Prostate gland (tissue), 2 donors: ENCODE data around the gene CHST11. TPM values are rescaled to one million over a fixed set of nuclear protein-coding genes. Genes with fewer than 3 reads are reported as not detected.

Experiments
- DNase-seq: peaks from one replicate; pipeline ENCODE4 v3.0.0-alpha.2; 2019; ENCODE audit warnings: low spot score
- H3K27ac ChIP-seq, 2 donors: fragments of 200-600 bp; sonication (generic); 2 replicates each; pipeline ENCODE4 v1.5.1; 2017 to 2019
- H3K27me3 ChIP-seq: fragments of 200-600 bp; sonication (generic); replicated peaks from 2 replicates; pipeline ENCODE4 v1.5.1; 2019; ENCODE audit not compliant: insufficient read depth
- H3K36me3 ChIP-seq, 2 donors: fragments of 200-600 bp; sonication (generic); 1 replicate in 1 of 2; 2 replicates in 1 of 2; pipeline versions ENCODE4 v1.5.1 to v1.8.1; 2017 to 2019
- H3K4me1 ChIP-seq: fragments of 200-600 bp; sonication (generic); replicated peaks from 2 replicates; pipeline ENCODE4 v1.5.1; 2019
- H3K4me3 ChIP-seq, 2 donors: fragments of 200-600 bp; sonication (generic); 2 replicates each; pipeline ENCODE4 v1.5.1; 2017 to 2019
- H3K9me3 ChIP-seq: fragments of 200-600 bp; sonication (generic); 2 replicates; pipeline ENCODE4 v1.5.1; 2017
- POLR2A ChIP-seq: fragments of 450-650 bp; IDR thresholded peaks from one replicate; pipeline ENCODE4 v1.6.1; 2016; ENCODE audit warnings: antibody characterized with exemption, mild to moderate bottlenecking
- POLR2AphosphoS5 ChIP-seq: sonication (generic); formaldehyde crosslinking; IDR thresholded peaks from one replicate; pipeline ENCODE4 v1.6.1; 2017; ENCODE audit warnings: antibody characterized with exemption
- WGBS: methylation state at CpG from one replicate; pipeline ENCODE4 v1.1.5; 2018; 5-methylcytosine and 5-hydroxymethylcytosine counted together
- intact Hi-C: fragments of 100-400 bp; cut with DNase I; formaldehyde crosslinking; loops from one replicate; pipeline ENCODE4 v1.14.2; 2022
- total RNA-seq, 2 donors: library from RNA; depleted of rRNA; stranded (reverse); fragments of >200 nt; gene quantifications; one replicate each; pipeline ENCODE4 v1.1.0, GENCODE V29; 2016
- TF ChIP-seq, protein P1 (sequence below), 4 experiments: fragments of 200-600 bp in 2 of 4; fragments of 450-650 bp in 2 of 4; sonication (generic) in 2 of 4; IDR thresholded peaks; 1 replicate in 3 of 4; 2 replicates in 1 of 4; pipeline ENCODE4 v1.5.1; 2016 to 2019; ENCODE audit warnings: antibody characterized with exemption in 4 of 4, mild to moderate bottlenecking in 2 of 4, moderate library complexity in 2 of 4

CHST11 gene
- total RNA-seq, 2 donors from 2014 or later, result 10.4 to 25.4 TPM

DNA sequence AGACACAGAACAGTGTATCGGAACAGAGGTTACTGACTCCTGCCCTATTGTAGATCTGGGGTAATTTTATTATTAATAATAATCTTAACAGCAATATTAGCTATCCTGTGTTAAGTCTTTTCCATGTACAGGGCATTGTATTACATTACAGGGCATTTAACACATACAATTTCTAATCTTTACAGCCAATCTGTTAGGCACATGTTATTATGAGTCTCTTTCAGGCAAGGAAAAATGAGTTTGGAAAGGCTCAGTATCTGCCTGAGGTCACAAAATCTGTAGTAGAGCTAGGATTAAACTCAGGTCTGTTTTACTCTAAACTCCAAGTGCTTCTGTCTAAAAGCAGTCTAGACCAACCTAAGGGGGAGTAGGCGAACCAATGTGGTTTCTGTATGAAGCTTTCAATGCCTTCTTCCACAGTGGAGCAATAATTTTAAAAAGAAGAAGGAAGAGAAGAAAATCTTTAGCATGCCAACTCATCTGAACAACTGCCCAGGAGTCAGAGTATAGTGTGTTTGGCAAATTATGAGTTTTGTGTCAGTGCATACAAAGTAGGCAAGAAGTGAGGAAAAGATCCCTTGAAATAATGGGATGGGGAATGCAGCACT, 192.6 kb downstream of the CHST11 start:
- Histone ChIP-seq H3K36me3 (no peaks in the 10 kb centered on the region), H3K4me3 (no peak overlapping the region), H3K9me3 (no peaks in the 10 kb centered on the region), H3K4me1 (no peaks in the 10 kb centered on the region), H3K27ac (no peak overlapping the region), H3K27me3 (no peaks in the 10 kb centered on the region)
- DNase-seq, result no peak
- intact Hi-C loops, result no loop called here
- WGBS, result 88% methylated on average over 2 of the region's 2 CpGs
- TF ChIP-seq POLR2A (no peak), POLR2AphosphoS5 (no peak)
- TF ChIP-seq, protein P1, sequence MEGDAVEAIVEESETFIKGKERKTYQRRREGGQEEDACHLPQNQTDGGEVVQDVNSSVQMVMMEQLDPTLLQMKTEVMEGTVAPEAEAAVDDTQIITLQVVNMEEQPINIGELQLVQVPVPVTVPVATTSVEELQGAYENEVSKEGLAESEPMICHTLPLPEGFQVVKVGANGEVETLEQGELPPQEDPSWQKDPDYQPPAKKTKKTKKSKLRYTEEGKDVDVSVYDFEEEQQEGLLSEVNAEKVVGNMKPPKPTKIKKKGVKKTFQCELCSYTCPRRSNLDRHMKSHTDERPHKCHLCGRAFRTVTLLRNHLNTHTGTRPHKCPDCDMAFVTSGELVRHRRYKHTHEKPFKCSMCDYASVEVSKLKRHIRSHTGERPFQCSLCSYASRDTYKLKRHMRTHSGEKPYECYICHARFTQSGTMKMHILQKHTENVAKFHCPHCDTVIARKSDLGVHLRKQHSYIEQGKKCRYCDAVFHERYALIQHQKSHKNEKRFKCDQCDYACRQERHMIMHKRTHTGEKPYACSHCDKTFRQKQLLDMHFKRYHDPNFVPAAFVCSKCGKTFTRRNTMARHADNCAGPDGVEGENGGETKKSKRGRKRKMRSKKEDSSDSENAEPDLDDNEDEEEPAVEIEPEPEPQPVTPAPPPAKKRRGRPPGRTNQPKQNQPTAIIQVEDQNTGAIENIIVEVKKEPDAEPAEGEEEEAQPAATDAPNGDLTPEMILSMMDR (IDR thresholded peaks at IDR 0.05), result no peak

DNA sequence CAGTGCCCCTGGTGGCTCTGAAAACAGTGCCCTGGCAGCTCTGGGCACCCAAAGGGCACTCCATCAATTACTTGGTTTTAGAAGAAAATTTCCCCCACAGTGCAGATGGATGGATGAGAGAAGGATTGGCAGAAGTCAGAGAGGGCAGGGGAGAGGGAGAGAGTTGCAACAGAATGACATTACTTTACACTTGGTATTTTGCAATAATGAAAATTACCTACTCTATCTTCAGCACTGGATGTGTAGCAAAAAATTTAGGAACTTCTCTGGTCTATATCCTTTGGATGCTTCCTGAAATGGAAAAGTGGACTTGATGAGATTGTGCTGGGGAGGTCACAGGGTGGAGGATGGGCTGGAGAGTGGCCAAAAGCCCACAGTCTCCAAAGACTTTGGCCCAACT, 193.2 kb downstream of the CHST11 start:
- no peaks in the 10 kb centered on the region for H3K9me3 ChIP-seq
- TF ChIP-seq POLR2A (no peak), POLR2AphosphoS5 (no peak)
- TF ChIP-seq, protein P1 (IDR thresholded peaks at IDR 0.05), result no peak
- no peak overlapping the region for H3K4me3 ChIP-seq
- H3K4me1 ChIP-seq, result no peaks in the 10 kb centered on the region
- H3K36me3 ChIP-seq, result no peaks in the 10 kb centered on the region
- H3K27ac ChIP-seq, result no peak overlapping the region
- intact Hi-C loops, result no loop called here
- H3K27me3 ChIP-seq, result no peaks in the 10 kb centered on the region
- no peak for DNase-seq

DNA sequence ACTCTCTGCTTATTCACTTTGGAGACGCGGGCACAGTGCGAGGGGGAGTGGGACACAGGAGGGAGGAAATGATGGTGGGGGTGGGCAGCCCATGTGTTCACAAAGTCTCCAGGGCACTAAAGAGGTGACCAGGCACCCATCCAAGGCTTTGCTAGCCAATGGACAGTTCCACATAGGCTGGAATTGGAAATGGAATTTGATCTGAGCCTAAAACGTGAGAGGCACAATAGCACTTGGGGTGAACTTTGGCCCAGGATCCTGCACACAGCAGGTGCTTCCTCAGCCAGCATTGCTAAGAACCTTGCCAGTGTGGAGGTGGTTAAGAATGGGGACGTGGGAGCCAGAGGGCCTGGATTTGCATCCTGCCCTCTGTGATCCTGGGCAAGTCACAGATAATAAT, 193.8 kb downstream of the CHST11 start:
- WGBS, result 92% methylated on average over 5 of the region's 5 CpGs

DNA sequence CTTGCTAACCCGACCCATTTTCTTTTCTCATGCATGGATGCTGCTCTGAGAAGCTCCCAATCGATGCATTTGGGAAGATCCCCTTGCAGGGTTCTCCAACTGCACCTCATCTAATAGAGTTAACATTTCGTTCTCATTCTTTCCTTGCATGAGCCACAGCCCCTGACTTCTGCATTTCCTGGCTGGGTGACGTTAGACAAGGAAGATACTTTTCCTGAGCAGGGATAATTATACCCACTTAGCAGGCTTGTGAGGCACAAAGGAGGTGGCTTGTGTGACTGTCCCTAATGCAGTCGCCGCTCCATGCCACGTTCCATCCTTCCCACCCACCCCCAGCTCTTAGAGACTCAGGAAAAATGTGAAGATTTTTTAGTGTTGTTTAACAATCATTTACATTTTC, 195.1 kb downstream of the CHST11 start:
- H3K4me3 ChIP-seq, result no peak overlapping the region
- TF ChIP-seq POLR2AphosphoS5 (no peak), POLR2A (no peak)
- TF ChIP-seq, protein P1 (IDR thresholded peaks at IDR 0.05), result no peak
- WGBS, result 89% methylated on average over 7 of the region's 7 CpGs
- H3K27me3 ChIP-seq, result no peaks in the 10 kb centered on the region
- no peaks in the 10 kb centered on the region for H3K9me3 ChIP-seq
- H3K4me1 ChIP-seq, result no peaks in the 10 kb centered on the region
- H3K27ac ChIP-seq, result no peak overlapping the region
- no peak for DNase-seq
- intact Hi-C loops, result no loop called here
- no peaks in the 10 kb centered on the region for H3K36me3 ChIP-seq

More for the DNA sequence above, 193.8 kb downstream of the CHST11 start:
- intact Hi-C loops, result no loop called here
- no peak for TF ChIP-seq POLR2A
- TF ChIP-seq POLR2AphosphoS5, result no peak
- TF ChIP-seq, protein P1 (IDR thresholded peaks at IDR 0.05), result no peak
- no peak overlapping the region for H3K27ac ChIP-seq
- H3K27me3 ChIP-seq, result no peaks in the 10 kb centered on the region
- H3K9me3 ChIP-seq, result no peaks in the 10 kb centered on the region
- no peaks in the 10 kb centered on the region for H3K4me1 ChIP-seq
- no peaks in the 10 kb centered on the region for H3K36me3 ChIP-seq
- no peak overlapping the region for H3K4me3 ChIP-seq
- no peak for DNase-seq

DNA sequence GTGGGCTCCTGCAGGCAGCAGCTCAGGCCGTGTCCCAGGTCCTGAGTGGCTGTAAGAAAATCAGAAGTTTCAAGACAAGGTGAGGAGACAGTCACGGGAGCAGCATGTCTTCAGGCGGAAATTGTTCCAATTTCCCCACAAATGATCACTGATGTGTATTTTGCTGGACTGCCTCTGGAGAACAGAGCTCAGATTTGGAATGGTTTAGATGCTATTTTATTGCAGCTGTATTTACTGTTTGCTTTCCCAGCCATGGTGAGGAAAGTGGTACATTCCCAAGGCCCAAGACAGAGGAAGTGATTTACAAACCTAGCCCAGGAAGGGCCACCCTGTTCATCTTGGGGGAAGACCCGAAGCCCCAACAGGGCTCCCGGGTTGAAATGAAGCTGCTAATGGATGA, 195.6 kb downstream of the CHST11 start:
- TF ChIP-seq, protein P1 (IDR thresholded peaks at IDR 0.05), result no peak
- no peak for TF ChIP-seq POLR2AphosphoS5
- no peak for TF ChIP-seq POLR2A
- WGBS, result 79% methylated on average over 5 of the region's 5 CpGs
- H3K4me3 ChIP-seq, result no peak overlapping the region
- no peaks in the 10 kb centered on the region for H3K27me3 ChIP-seq
- H3K9me3 ChIP-seq, result no peaks in the 10 kb centered on the region
- no peaks in the 10 kb centered on the region for H3K36me3 ChIP-seq
- DNase-seq, result no peak
- no peak overlapping the region for H3K27ac ChIP-seq
- intact Hi-C loops, result no loop called here
- no peaks in the 10 kb centered on the region for H3K4me1 ChIP-seq
